Left renal cortex interstitium (tissue), 4 donors: Measurements from ENCODE around the gene CYSLTR1. TPM values are rescaled to one million over a fixed set of nuclear protein-coding genes. Genes with fewer than 3 reads are reported as not detected.
"Not testable (repeated sequence)": the region's sequence is repeated elsewhere in the genome, so short reads cannot be mapped to it uniquely, and the experiment has no call there.

ENCODE experiments used
- DNase-seq, 4 donors: peaks; one replicate each; pipeline ENCODE4 v3.0.0-alpha.2; 2013; ENCODE audit warnings: low read depth in 4 of 4, low spot score in 2 of 4, missing footprints in 1 of 4
- polyA plus RNA-seq, 4 donors: library from polyadenylated mRNA; unstranded; fragments of 120-200 nt; gene quantifications; one replicate each; pipeline ENCODE4 v1.2.1, GENCODE V29; 2013; ENCODE audit not compliant: insufficient read length in 4 of 4

Gene CYSLTR1
- polyA plus RNA-seq, 4 donors: 1.7 to 2.7 (median 2.0) TPM

GRCh38 chrX:78226047-78226446 lies 101.4 kb downstream of the CYSLTR1 start:
- not testable (repeated sequence) for DNase-seq

Other genes starting within 250 kb of the CYSLTR1 start
- 100 to 1,000 TPM; 306 to 414 (median 379) TPM for gene PGK1, start 223.4 kb downstream of the CYSLTR1 start, polyA plus RNA-seq
- 10 to 100 TPM; 40.6 to 52.6 (median 50.2) TPM for gene TAF9B, start 188.0 kb downstream of the CYSLTR1 start, polyA plus RNA-seq